ENCODE data around the gene GAPDHS.

Gene GAPDHS

DNA sequence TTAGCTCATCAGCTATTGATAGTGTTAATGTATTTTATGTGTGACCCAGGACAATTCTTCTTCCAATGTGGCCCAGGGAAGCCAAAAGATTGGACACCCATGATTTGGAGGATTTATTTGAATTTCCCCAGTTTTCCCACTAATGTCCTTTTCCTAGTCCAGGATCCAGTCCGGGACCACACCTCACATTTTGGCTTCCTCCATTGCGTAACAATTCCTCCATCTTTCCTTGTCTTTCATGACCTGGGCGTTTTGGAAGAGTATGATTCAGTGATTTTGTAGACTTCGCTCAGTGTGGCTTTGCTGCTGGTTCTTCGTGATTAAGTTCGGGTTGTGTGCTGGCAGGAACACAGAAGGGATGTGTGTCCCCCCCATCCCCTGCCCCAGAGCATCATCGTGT is 33.5 kb downstream of the GAPDHS start:
- Histone ChIP-seq H3K4me3 (ENCODE audit: control insufficient read depth in 1 of 7, extremely low read depth in 1 of 7, insufficient read depth in 4 of 7, low read depth in 2 of 7, low read length in 6 of 7) (no peak overlapping the region), H3K27ac (ENCODE audit: insufficient read depth in 1 of 2, low read depth in 1 of 2, low read length in 2 of 2, poor library complexity in 1 of 2, severe bottlenecking in 2 of 2) (no peak overlapping the region), H3K4me1 (ENCODE audit: control extremely low read depth in 1 of 4, control insufficient read depth in 4 of 4, insufficient read depth in 4 of 4, low read length in 3 of 4) (no peaks in the 10 kb centered on the region), H3K36me3 (ENCODE audit: control insufficient read depth in 4 of 4, insufficient read depth in 4 of 4, low read length in 3 of 4) (no peaks in the 10 kb centered on the region), H3K9me3 (ENCODE audit: control extremely low read depth in 1 of 5, control insufficient read depth in 4 of 5, insufficient read depth in 2 of 5, low read depth in 1 of 5, low read length in 4 of 5) (no peaks in the 10 kb centered on the region), H3K27me3 (replicated peaks in 2 of 5; ENCODE audit: control insufficient read depth in 4 of 5, insufficient read depth in 5 of 5, low read length in 4 of 5) (peaks cover 0 to 27% (median 0%) of the 10 kb centered on the region in 5 experiments)
- no peak for DNase-seq
- WGBS (ENCODE audit: insufficient coverage): 87% methylated on average over 6 of the region's 7 CpGs
- POLR2A ChIA-PET: no interaction called here
- CTCF ChIA-PET: interaction anchor here (4.6 kb wide), 1 partner anchor 17 kb away, joined by 19 read pairs; no protein-coding TSS in a partner anchor

GRCh38 chr19:35569281-35569781 is 36.1 kb downstream of the GAPDHS start:
- Histone ChIP-seq H3K27me3 (replicated peaks in 2 of 5; ENCODE audit: control insufficient read depth in 4 of 5, insufficient read depth in 5 of 5, low read length in 4 of 5) (peaks cover 0 to 15% (median 0%) of the 10 kb centered on the region in 5 experiments), H3K36me3 (ENCODE audit: control insufficient read depth in 4 of 4, insufficient read depth in 4 of 4, low read length in 3 of 4) (no peaks in the 10 kb centered on the region), H3K27ac (ENCODE audit: insufficient read depth in 1 of 2, low read depth in 1 of 2, low read length in 2 of 2, poor library complexity in 1 of 2, severe bottlenecking in 2 of 2) (no peak overlapping the region), H3K4me1 (ENCODE audit: control extremely low read depth in 1 of 4, control insufficient read depth in 4 of 4, insufficient read depth in 4 of 4, low read length in 3 of 4) (no peaks in the 10 kb centered on the region), H3K9me3 (ENCODE audit: control extremely low read depth in 1 of 5, control insufficient read depth in 4 of 5, insufficient read depth in 2 of 5, low read depth in 1 of 5, low read length in 4 of 5) (no peaks in the 10 kb centered on the region), H3K4me3 (ENCODE audit: control insufficient read depth in 1 of 7, extremely low read depth in 1 of 7, insufficient read depth in 4 of 7, low read depth in 2 of 7, low read length in 6 of 7) (no peak overlapping the region)
- ChIA-PET POLR2A (no interaction called here), CTCF (no interaction called here)
- no peak for DNase-seq
- 93% methylated on average over 1 of the region's 5 CpGs for WGBS (ENCODE audit: insufficient coverage)

DNA sequence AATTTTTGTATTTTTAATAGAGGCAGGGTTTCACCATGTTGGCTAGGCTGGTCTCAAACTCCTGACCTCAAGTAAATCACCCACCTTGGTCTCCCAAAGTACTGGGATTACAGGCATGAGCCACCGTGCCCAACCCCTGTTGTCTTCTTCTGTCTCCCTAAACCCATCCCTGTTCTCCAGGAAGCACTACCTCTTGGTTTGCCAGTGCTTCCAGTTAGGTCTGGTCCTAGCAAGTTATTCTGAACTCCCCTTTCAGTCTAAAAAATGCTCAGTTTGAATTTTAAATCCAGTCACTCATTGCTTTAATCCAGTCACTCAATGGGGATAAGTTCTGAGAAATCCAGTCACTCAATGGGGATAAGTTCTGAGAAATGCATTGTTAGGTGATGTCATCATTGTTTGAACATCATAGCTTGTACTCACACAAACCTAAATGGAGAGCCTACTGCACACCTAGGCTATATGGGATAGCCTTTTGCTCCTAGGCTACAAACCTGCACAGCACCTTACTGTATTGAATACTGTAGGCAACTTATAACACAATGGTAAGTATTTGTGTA is 38.2 kb downstream of the GAPDHS start:
- Histone ChIP-seq H3K36me3 (ENCODE audit: control insufficient read depth in 4 of 4, insufficient read depth in 4 of 4, low read length in 3 of 4) (no peaks in the 10 kb centered on the region), H3K4me1 (ENCODE audit: control extremely low read depth in 1 of 4, control insufficient read depth in 4 of 4, insufficient read depth in 4 of 4, low read length in 3 of 4) (no peaks in the 10 kb centered on the region), H3K27me3 (replicated peaks in 2 of 5; ENCODE audit: control insufficient read depth in 4 of 5, insufficient read depth in 5 of 5, low read length in 4 of 5) (peaks cover 0 to 11% (median 0%) of the 10 kb centered on the region in 5 experiments), H3K27ac (ENCODE audit: insufficient read depth in 1 of 2, low read depth in 1 of 2, low read length in 2 of 2, poor library complexity in 1 of 2, severe bottlenecking in 2 of 2) (no peak overlapping the region), H3K4me3 (ENCODE audit: control insufficient read depth in 1 of 7, extremely low read depth in 1 of 7, insufficient read depth in 4 of 7, low read depth in 2 of 7, low read length in 6 of 7) (no peak overlapping the region), H3K9me3 (ENCODE audit: control extremely low read depth in 1 of 5, control insufficient read depth in 4 of 5, insufficient read depth in 2 of 5, low read depth in 1 of 5, low read length in 4 of 5) (peaks cover 0 to 11% (median 6%) of the 10 kb centered on the region in 5 experiments)
- ChIA-PET POLR2A (no interaction called here), CTCF (no interaction called here)
- WGBS (ENCODE audit: insufficient coverage): 71% methylated on average over 1 of the region's 1 CpG
- no peak for DNase-seq

GRCh38 chr19:35577918-35578317 is 44.7 kb downstream of the GAPDHS start:
- ChIA-PET CTCF (no interaction called here), POLR2A (no interaction called here)
- no peak overlapping the region for H3K4me3 ChIP-seq (ENCODE audit: control insufficient read depth in 1 of 7, extremely low read depth in 1 of 7, insufficient read depth in 4 of 7, low read depth in 2 of 7, low read length in 6 of 7)
- WGBS (ENCODE audit: insufficient coverage): no CpG with 5 or more reads among the region's 1 CpG
- peaks cover 0 to 2% (median 0%) of the 10 kb centered on the region in 5 experiments for H3K27me3 ChIP-seq (replicated peaks in 2 of 5; ENCODE audit: control insufficient read depth in 4 of 5, insufficient read depth in 5 of 5, low read length in 4 of 5)
- H3K27ac ChIP-seq (ENCODE audit: insufficient read depth in 1 of 2, low read depth in 1 of 2, low read length in 2 of 2, poor library complexity in 1 of 2, severe bottlenecking in 2 of 2): no peak overlapping the region
- H3K9me3 ChIP-seq (ENCODE audit: control extremely low read depth in 1 of 5, control insufficient read depth in 4 of 5, insufficient read depth in 2 of 5, low read depth in 1 of 5, low read length in 4 of 5): peaks cover 0 to 26% (median 16%) of the 10 kb centered on the region in 5 experiments
- no peaks in the 10 kb centered on the region for H3K4me1 ChIP-seq (ENCODE audit: control extremely low read depth in 1 of 4, control insufficient read depth in 4 of 4, insufficient read depth in 4 of 4, low read length in 3 of 4)
- no peaks in the 10 kb centered on the region for H3K36me3 ChIP-seq (ENCODE audit: control insufficient read depth in 4 of 4, insufficient read depth in 4 of 4, low read length in 3 of 4)
- DNase-seq: no peak

DNA sequence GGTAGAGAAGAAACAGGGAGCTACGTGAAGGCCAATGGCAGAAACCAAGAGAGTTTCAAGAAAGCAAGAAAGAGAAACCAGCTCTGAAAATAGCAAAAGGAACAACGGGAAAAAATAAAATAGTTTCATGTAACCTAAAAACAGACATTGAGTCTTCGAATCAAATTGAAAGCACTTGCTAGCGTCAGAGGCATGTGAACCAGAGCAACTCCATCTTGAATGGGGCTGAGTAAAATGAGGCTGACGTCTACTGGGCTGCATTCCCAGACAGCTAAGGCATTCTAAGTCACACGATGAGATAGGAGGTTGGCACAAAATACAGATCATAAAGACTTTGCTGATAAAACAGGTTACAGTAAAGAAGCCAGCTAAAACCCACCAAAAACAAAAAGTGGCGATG is 45.5 kb downstream of the GAPDHS start:
- H3K36me3 ChIP-seq (ENCODE audit: control insufficient read depth in 4 of 4, insufficient read depth in 4 of 4, low read length in 3 of 4): no peaks in the 10 kb centered on the region
- POLR2A ChIA-PET: no interaction called here
- no peak for DNase-seq
- no peaks in the 10 kb centered on the region for H3K4me1 ChIP-seq (ENCODE audit: control extremely low read depth in 1 of 4, control insufficient read depth in 4 of 4, insufficient read depth in 4 of 4, low read length in 3 of 4)
- CTCF ChIA-PET: interaction anchor here (1.3 to 4.1 kb wide), 2 partner anchors 9 to 13 kb away, joined by 3 to 14 read pairs; no protein-coding TSS in a partner anchor
- WGBS (ENCODE audit: insufficient coverage): 93% methylated on average over 6 of the region's 7 CpGs
- no peak overlapping the region for H3K27ac ChIP-seq (ENCODE audit: insufficient read depth in 1 of 2, low read depth in 1 of 2, low read length in 2 of 2, poor library complexity in 1 of 2, severe bottlenecking in 2 of 2)
- H3K9me3 ChIP-seq (ENCODE audit: control extremely low read depth in 1 of 5, control insufficient read depth in 4 of 5, insufficient read depth in 2 of 5, low read depth in 1 of 5, low read length in 4 of 5): peaks cover 0 to 26% (median 16%) of the 10 kb centered on the region in 5 experiments
- peaks cover 0 to 2% (median 0%) of the 10 kb centered on the region in 5 experiments for H3K27me3 ChIP-seq (replicated peaks in 2 of 5; ENCODE audit: control insufficient read depth in 4 of 5, insufficient read depth in 5 of 5, low read length in 4 of 5)
- no peak overlapping the region for H3K4me3 ChIP-seq (ENCODE audit: control insufficient read depth in 1 of 7, extremely low read depth in 1 of 7, insufficient read depth in 4 of 7, low read depth in 2 of 7, low read length in 6 of 7)

GRCh38 chr19:35582760-35583159 is 49.5 kb downstream of the GAPDHS start:
- no peak for DNase-seq
- Histone ChIP-seq H3K36me3 (ENCODE audit: control insufficient read depth in 4 of 4, insufficient read depth in 4 of 4, low read length in 3 of 4) (no peaks in the 10 kb centered on the region), H3K4me3 (ENCODE audit: control insufficient read depth in 1 of 7, extremely low read depth in 1 of 7, insufficient read depth in 4 of 7, low read depth in 2 of 7, low read length in 6 of 7) (no peak overlapping the region), H3K27me3 (replicated peaks in 2 of 5; ENCODE audit: control insufficient read depth in 4 of 5, insufficient read depth in 5 of 5, low read length in 4 of 5) (peaks cover 3 to 26% (median 9%) of the 10 kb centered on the region in 5 experiments), H3K27ac (ENCODE audit: insufficient read depth in 1 of 2, low read depth in 1 of 2, low read length in 2 of 2, poor library complexity in 1 of 2, severe bottlenecking in 2 of 2) (no peak overlapping the region), H3K9me3 (ENCODE audit: control extremely low read depth in 1 of 5, control insufficient read depth in 4 of 5, insufficient read depth in 2 of 5, low read depth in 1 of 5, low read length in 4 of 5) (peaks cover 0 to 2% (median 0%) of the 10 kb centered on the region in 5 experiments), H3K4me1 (ENCODE audit: control extremely low read depth in 1 of 4, control insufficient read depth in 4 of 4, insufficient read depth in 4 of 4, low read length in 3 of 4) (peaks cover 0 to 3% (median 0%) of the 10 kb centered on the region in 4 experiments)
- POLR2A ChIA-PET: no interaction called here
- no CpG with 5 or more reads among the region's 1 CpG for WGBS (ENCODE audit: insufficient coverage)
- CTCF ChIA-PET: interaction anchor here (1.5 to 4.1 kb wide), 2 partner anchors 9 to 14 kb away, joined by 3 to 14 read pairs; no protein-coding TSS in a partner anchor

DNA sequence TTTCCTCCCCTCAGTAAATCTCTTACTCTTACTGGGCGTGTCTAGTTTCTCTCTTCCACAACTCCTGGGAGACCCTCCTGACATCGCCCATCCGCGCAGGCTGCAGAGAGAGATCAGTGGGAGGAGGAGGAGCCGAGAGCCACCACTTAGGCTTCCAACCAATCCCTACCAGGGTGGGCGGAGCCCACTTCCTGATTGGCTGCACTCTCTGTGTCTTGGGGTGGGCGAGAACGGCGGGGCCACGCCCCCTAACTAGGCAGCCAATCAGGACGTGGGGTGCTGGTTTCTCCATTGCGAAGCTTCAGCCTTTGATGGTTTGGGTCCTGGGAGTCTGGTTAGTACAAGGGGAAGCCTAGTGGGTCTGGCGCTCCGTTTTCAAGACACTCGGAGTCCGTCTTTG is 52.6 kb downstream of the GAPDHS start, which contains the start of gene PMIS2:
TSS of gene PMIS2 (plus strand) at position 326 of the 400 bp plus-strand sequence. CDS start 87 bp downstream, outside the sequence.
- CTCF ChIA-PET: no interaction called here

More for the DNA sequence above, 52.6 kb downstream of the GAPDHS start, which contains the start of gene PMIS2:
- Histone ChIP-seq H3K27ac (ENCODE audit: insufficient read depth in 1 of 2, low read depth in 1 of 2, low read length in 2 of 2, poor library complexity in 1 of 2, severe bottlenecking in 2 of 2) (no peak within 1 kb of the TSS), H3K9me3 (ENCODE audit: control extremely low read depth in 1 of 5, control insufficient read depth in 4 of 5, insufficient read depth in 2 of 5, low read depth in 1 of 5, low read length in 4 of 5) (no peaks in the 10 kb centered on the region), H3K27me3 (replicated peaks in 2 of 5; ENCODE audit: control insufficient read depth in 4 of 5, insufficient read depth in 5 of 5, low read length in 4 of 5) (peaks cover 3 to 26% (median 12%) of the 10 kb centered on the region in 5 experiments), H3K4me1 (ENCODE audit: control extremely low read depth in 1 of 4, control insufficient read depth in 4 of 4, insufficient read depth in 4 of 4, low read length in 3 of 4) (peaks cover 0 to 3% (median 0%) of the 10 kb centered on the region in 4 experiments), H3K4me3 (ENCODE audit: control insufficient read depth in 1 of 7, extremely low read depth in 1 of 7, insufficient read depth in 4 of 7, low read depth in 2 of 7, low read length in 6 of 7) (no peak within 1 kb of the TSS), H3K36me3 (ENCODE audit: control insufficient read depth in 4 of 4, insufficient read depth in 4 of 4, low read length in 3 of 4) (no peaks in the 10 kb centered on the region)
- POLR2A ChIA-PET: no interaction called here
- peak; percentile 30 to 67 (median 59) for DNase-seq
- WGBS (ENCODE audit: insufficient coverage): 34% methylated on average over 13 of the region's 16 CpGs

All from common myeloid progenitor, CD34-positive (primary cell).